BLaER1 treated with 17β-estradiol and CSF1 and Interleukin-3, amounts not matched to agents 10 nM and 100 nM (cell line): ENCODE data around the gene PRIM2.
"Not testable (repeated sequence)": the region's sequence is repeated elsewhere in the genome, so short reads cannot be mapped to it uniquely, and the experiment has no call there.

ENCODE experiments used
- H3K27ac ChIP-seq, 11 experiments: shearing (Covaris generic); formaldehyde crosslinking; 2 replicates each; pipeline ENCODE4 v1.8.1; 2022
- H3K27me3 ChIP-seq, 11 experiments: shearing (Covaris generic); formaldehyde crosslinking; 2 replicates each; pipeline ENCODE4 v1.8.1; 2022
- H3K36me3 ChIP-seq, 11 experiments: shearing (Covaris generic); formaldehyde crosslinking; 2 replicates each; pipeline ENCODE4 v1.8.1; 2022
- H3K4me1 ChIP-seq, 10 experiments: shearing (Covaris generic); formaldehyde crosslinking; 2 replicates each; pipeline ENCODE4 v1.8.1; 2022
- H3K4me2 ChIP-seq, 11 experiments: shearing (Covaris generic); formaldehyde crosslinking; 2 replicates each; pipeline ENCODE4 v1.8.1; 2022
- H3K4me3 ChIP-seq, 10 experiments: shearing (Covaris generic); formaldehyde crosslinking; 2 replicates each; pipeline ENCODE4 v1.8.1; 2022
- H3K9ac ChIP-seq, 11 experiments: shearing (Covaris generic); formaldehyde crosslinking; 2 replicates each; pipeline ENCODE4 v1.8.1; 2022
- H3K9me3 ChIP-seq, 11 experiments: shearing (Covaris generic); formaldehyde crosslinking; replicated peaks in 1 of 11; 2 replicates each; pipeline ENCODE4 v1.8.1; 2022
- H4K20me1 ChIP-seq, 11 experiments: shearing (Covaris generic); formaldehyde crosslinking; 2 replicates each; pipeline ENCODE4 v1.8.1; 2022
- Cebpa-rat ChIP-seq, 11 experiments: shearing (Covaris generic); IDR thresholded peaks; 2 replicates each; pipeline ENCODE4 v1.8.1; 2022

Gene PRIM2

GRCh38 chr6:57368965-57369731 is 51.7 kb downstream of the PRIM2 start:
- not testable (repeated sequence) for H3K27me3 ChIP-seq, H3K4me1 ChIP-seq, H3K4me3 ChIP-seq, H3K4me2 ChIP-seq, H4K20me1 ChIP-seq, H3K9me3 ChIP-seq, H3K27ac ChIP-seq, H3K36me3 ChIP-seq, H3K9ac ChIP-seq

- H3K27ac ChIP-seq = not testable (repeated sequence)
Measured at GRCh38 chr6:57371779-57372178, 54.3 kb downstream of the PRIM2 start.

GRCh38 chr6:57374764-57375163 is 57.3 kb downstream of the PRIM2 start:
- H4K20me1 ChIP-seq, H3K9me3 ChIP-seq, H3K27me3 ChIP-seq, H3K27ac ChIP-seq, H3K9ac ChIP-seq, H3K4me1 ChIP-seq, H3K4me3 ChIP-seq, H3K36me3 ChIP-seq, H3K4me2 ChIP-seq: not testable (repeated sequence)

More at GRCh38 chr6:57371779-57372178, 54.3 kb downstream of the PRIM2 start:
- not testable (repeated sequence) for H4K20me1 ChIP-seq, H3K9ac ChIP-seq, H3K4me2 ChIP-seq, H3K27me3 ChIP-seq, H3K4me1 ChIP-seq, H3K36me3 ChIP-seq, H3K9me3 ChIP-seq, H3K4me3 ChIP-seq

- not testable (repeated sequence) for H3K9me3 ChIP-seq, H3K9ac ChIP-seq, H3K27ac ChIP-seq, H3K4me3 ChIP-seq, H4K20me1 ChIP-seq, H3K4me2 ChIP-seq, H3K27me3 ChIP-seq, H3K4me1 ChIP-seq
- H3K36me3 ChIP-seq = peaks cover 6 to 13% (median 7%) of the 10 kb centered on the region in 11 experiments; a peak in 18 of 22 replicates
Measured at GRCh38 chr6:57376083-57376482, 58.7 kb downstream of the PRIM2 start.

GRCh38 chr6:57389038-57389592 is 71.7 kb downstream of the PRIM2 start:
- H3K4me1 ChIP-seq, H3K9ac ChIP-seq, H3K27me3 ChIP-seq, H3K27ac ChIP-seq, H3K4me3 ChIP-seq, H4K20me1 ChIP-seq, H3K4me2 ChIP-seq: not testable (repeated sequence)
- Histone ChIP-seq H3K36me3 (peaks cover 0 to 10% (median 3%) of the 10 kb centered on the region in 11 experiments; a peak in 9 of 22 replicates), H3K9me3 (peaks cover 0 to 18% (median 9%) of the 10 kb centered on the region in 11 experiments; a peak in 15 of 22 replicates)

DNA sequence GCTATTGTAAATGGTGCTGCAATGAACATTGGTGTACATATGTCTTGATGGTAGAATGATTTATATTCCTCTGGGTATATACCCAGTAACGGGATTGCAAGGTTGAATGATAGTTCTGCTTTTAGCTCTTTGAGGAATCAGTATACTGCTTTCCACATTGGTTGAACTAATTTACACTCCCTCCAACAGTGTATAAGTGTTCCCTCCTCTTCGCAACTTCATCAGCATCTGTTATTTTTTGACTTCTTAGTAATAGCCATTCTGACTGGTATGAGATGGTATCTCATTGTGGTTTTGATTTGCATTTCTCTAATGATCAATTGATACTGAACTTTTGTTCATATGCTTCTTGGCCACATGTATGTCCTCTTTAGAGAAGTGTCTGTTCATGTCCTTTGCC is 73.4 kb downstream of the PRIM2 start:
- peaks cover 0 to 32% (median 19%) of the 10 kb centered on the region in 11 experiments; a peak in 16 of 22 replicates for H3K9me3 ChIP-seq
- peaks cover 0 to 15% (median 3%) of the 10 kb centered on the region in 11 experiments; a peak in 7 of 22 replicates for H3K36me3 ChIP-seq
- not testable (repeated sequence) for H3K4me3 ChIP-seq, H3K9ac ChIP-seq, H3K27me3 ChIP-seq, H3K4me2 ChIP-seq, H4K20me1 ChIP-seq, H3K4me1 ChIP-seq, H3K27ac ChIP-seq

DNA sequence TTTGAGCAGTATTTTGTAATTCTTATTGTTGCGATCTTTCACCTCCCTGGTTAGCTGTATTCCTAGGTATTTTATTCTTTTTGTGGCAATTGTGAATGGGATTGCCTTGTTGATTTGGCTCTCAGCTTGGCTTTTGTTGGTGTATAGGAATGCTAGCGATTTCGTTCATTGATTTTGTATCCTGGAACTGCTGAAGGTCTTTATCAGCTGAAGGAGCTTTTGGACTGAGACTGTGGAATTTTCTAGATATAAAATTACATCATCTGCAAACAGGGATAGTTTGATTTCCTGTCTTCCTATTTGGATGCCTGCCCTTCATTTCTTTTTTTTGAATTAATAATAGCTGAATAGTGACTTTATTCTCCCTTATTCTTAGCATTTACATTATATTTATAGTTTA is 74.6 kb downstream of the PRIM2 start:
- not testable (repeated sequence) for H3K4me1 ChIP-seq, H4K20me1 ChIP-seq, H3K27me3 ChIP-seq, H3K4me3 ChIP-seq, H3K9ac ChIP-seq, H3K4me2 ChIP-seq, H3K27ac ChIP-seq
- H3K36me3 ChIP-seq = peaks cover 0 to 21% (median 6%) of the 10 kb centered on the region in 11 experiments; a peak in 11 of 22 replicates
- H3K9me3 ChIP-seq = peaks cover 11 to 42% (median 30%) of the 10 kb centered on the region in 11 experiments

GRCh38 chr6:57419341-57419740 is 101.9 kb downstream of the PRIM2 start:
- H3K9ac ChIP-seq, H3K4me2 ChIP-seq, H3K4me3 ChIP-seq, H3K27me3 ChIP-seq, H4K20me1 ChIP-seq, H3K27ac ChIP-seq: not testable (repeated sequence)
- Histone ChIP-seq H3K4me1 (peaks cover 0 to 20% (median 7%) of the 10 kb centered on the region in 10 experiments; a peak in 12 of 20 replicates), H3K9me3 (peaks cover 7 to 18% (median 15%) of the 10 kb centered on the region in 11 experiments; a peak in 17 of 22 replicates), H3K36me3 (peaks cover 0 to 16% (median 10%) of the 10 kb centered on the region in 11 experiments; a peak in 7 of 22 replicates)

DNA sequence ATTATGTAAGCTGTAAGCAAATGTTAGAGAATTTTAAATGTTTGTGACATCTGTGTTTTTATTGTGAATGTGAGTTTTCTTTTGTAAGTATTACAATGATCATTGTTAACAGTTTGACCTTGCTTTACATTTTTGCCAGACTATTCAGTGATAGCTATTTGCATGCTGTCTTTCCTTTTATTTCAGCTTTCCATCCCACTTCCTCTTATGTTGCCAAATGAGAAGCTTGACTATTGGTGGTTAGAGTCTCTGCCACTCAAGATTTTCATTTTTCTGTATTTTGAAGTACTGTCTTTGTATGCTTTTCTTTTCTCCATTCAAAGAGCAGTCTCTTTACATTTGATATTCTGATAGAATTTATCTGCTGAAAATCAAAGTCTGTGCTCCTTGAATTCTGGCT is 104.1 kb downstream of the PRIM2 start:
- H3K27me3 ChIP-seq = no peaks in the 10 kb centered on the region
- H3K9ac ChIP-seq = no peak overlapping the region
- no peak overlapping the region for H3K4me3 ChIP-seq
- H3K27ac ChIP-seq = no peak overlapping the region
- TF ChIP-seq Cebpa-rat (IDR thresholded peaks at IDR 0.05) = no peak
- peaks cover 1 to 4% (median 3%) of the 10 kb centered on the region in 11 experiments; a peak in 14 of 22 replicates for H3K9me3 ChIP-seq
- peak overlapping the region in 3 of 11 experiments; percentile 8 to 25 (median 24); a peak in 2 of 22 replicates for H3K4me2 ChIP-seq
- H3K4me1 ChIP-seq = peaks cover 0 to 20% (median 7%) of the 10 kb centered on the region in 10 experiments; a peak in 12 of 20 replicates
- H3K36me3 ChIP-seq = peaks cover 0 to 3% (median under 1%) of the 10 kb centered on the region in 11 experiments; a peak in 4 of 22 replicates
- no peaks in the 10 kb centered on the region for H4K20me1 ChIP-seq

- H3K36me3 ChIP-seq = no peaks in the 10 kb centered on the region; a peak in 1 of 22 replicates
- no peak overlapping the region for H3K4me2 ChIP-seq
- H3K9ac ChIP-seq = no peak overlapping the region
- peaks cover 0 to 20% (median 7%) of the 10 kb centered on the region in 10 experiments; a peak in 12 of 20 replicates for H3K4me1 ChIP-seq
- H3K27me3 ChIP-seq = no peaks in the 10 kb centered on the region
- no peak for TF ChIP-seq Cebpa-rat (IDR thresholded peaks at IDR 0.05)
- H3K27ac ChIP-seq = no peak overlapping the region
- H4K20me1 ChIP-seq = no peaks in the 10 kb centered on the region
- no peaks in the 10 kb centered on the region for H3K9me3 ChIP-seq
- H3K4me3 ChIP-seq = no peak overlapping the region
Measured at GRCh38 chr6:57423468-57423867, 106.0 kb downstream of the PRIM2 start.

GRCh38 chr6:57431742-57432141 is 114.3 kb downstream of the PRIM2 start:
- not testable (repeated sequence) for H4K20me1 ChIP-seq, H3K9me3 ChIP-seq, H3K27me3 ChIP-seq, H3K4me3 ChIP-seq
- peak overlapping the region in 10 of 11 experiments; percentile 60 to 91 (median 74); a peak in 19 of 22 replicates for H3K4me2 ChIP-seq
- peak overlapping the region in 9 of 11 experiments; percentile 44 to 95 (median 91); a peak in 17 of 22 replicates for H3K27ac ChIP-seq
- peaks cover 40 to 65% (median 54%) of the 10 kb centered on the region in 10 experiments for H3K4me1 ChIP-seq
- H3K9ac ChIP-seq = peak overlapping the region in 6 of 11 experiments; percentile 18 to 77 (median 68); a peak in 9 of 22 replicates
- peaks cover 0 to 14% (median 5%) of the 10 kb centered on the region in 11 experiments; a peak in 5 of 22 replicates for H3K36me3 ChIP-seq
